ENCODE measurements around the gene HIPK2. TPM values are rescaled to one million over a fixed set of nuclear protein-coding genes. Genes with fewer than 3 reads are reported as not detected.
A peak's percentile ranks its signal among the peaks of the same experiment; 100 is the strongest.

The HIPK2 gene
- polyA plus RNA-seq, 1 donor = 10.4 TPM

GRCh38 chr7:139669106-139670061, 108.4 kb downstream of the HIPK2 start:
- DNase-seq = no peak

- no peak for DNase-seq
These were observed 110.4 kb downstream of the HIPK2 start for GRCh38 chr7:139667377-139667776.

GRCh38 chr7:139666501-139666900, 111.3 kb downstream of the HIPK2 start:
- no peak for DNase-seq

GRCh38 chr7:139664434-139664833, 113.4 kb downstream of the HIPK2 start:
- no peak for DNase-seq

- no peak for DNase-seq
These were observed 114.1 kb downstream of the HIPK2 start for GRCh38 chr7:139663608-139664177.

GRCh38 chr7:139661903-139662302, 115.9 kb downstream of the HIPK2 start:
- no peak for DNase-seq

GRCh38 chr7:139661043-139661440, 116.8 kb downstream of the HIPK2 start:
- no peak for DNase-seq

GRCh38 chr7:139660317-139661042, 117.3 kb downstream of the HIPK2 start:
- no peak for DNase-seq

GRCh38 chr7:139659922-139660316, 117.9 kb downstream of the HIPK2 start:
- DNase-seq = no peak

GRCh38 chr7:139658908-139659675, 118.7 kb downstream of the HIPK2 start:
- no peak for DNase-seq

GRCh38 chr7:139658296-139658695, 119.5 kb downstream of the HIPK2 start:
- DNase-seq = no peak

- DNase-seq = no peak
These were observed 120.1 kb downstream of the HIPK2 start for GRCh38 chr7:139657725-139658124.

- DNase-seq = no peak
These were observed 121.4 kb downstream of the HIPK2 start for GRCh38 chr7:139656387-139656786.

GRCh38 chr7:139655305-139655704, 122.5 kb downstream of the HIPK2 start:
- DNase-seq = no peak

GRCh38 chr7:139654276-139655181, 123.3 kb downstream of the HIPK2 start:
- no peak for DNase-seq

- DNase-seq = no peak
These were observed 125.9 kb downstream of the HIPK2 start for GRCh38 chr7:139651914-139652313.

- DNase-seq = no peak
These were observed 126.5 kb downstream of the HIPK2 start for GRCh38 chr7:139651308-139651707.

GRCh38 chr7:139650429-139651100, 127.2 kb downstream of the HIPK2 start:
- no peak for DNase-seq

GRCh38 chr7:139648941-139649425, 128.8 kb downstream of the HIPK2 start:
- DNase-seq = peak; percentile 19

- no peak for DNase-seq
These were observed 129.4 kb downstream of the HIPK2 start for GRCh38 chr7:139648391-139648861.
